SK-N-DZ (cell line): ENCODE measurements around the gene NKX2-4. TPM values are rescaled to one million over a fixed set of nuclear protein-coding genes. Genes with fewer than 3 reads are reported as not detected.
"Not testable (repeated sequence)": the region's sequence is repeated elsewhere in the genome, so short reads cannot be mapped to it uniquely, and the experiment has no call there.

Experiments used
- DNase-seq: peaks from one replicate; pipeline ENCODE4 v3.0.0-alpha.2; 2015; ENCODE audit warnings: low spot score
- polyA plus RNA-seq, 2 experiments: library from polyadenylated mRNA; depleted of rRNA; stranded (reverse); fragments of >200 nt; gene quantifications; 2 replicates each; pipeline ENCODE4 v1.2.3, GENCODE V29; 2014

The NKX2-4 gene
- polyA plus RNA-seq (2014; cell fraction: cytosol; rRNA removed): 5.4 and 5.5 TPM in 2 replicates
- polyA plus RNA-seq (2014; cell fraction: nucleus; rRNA removed): 2.4 and 2.6 TPM in 2 replicates

DNA sequence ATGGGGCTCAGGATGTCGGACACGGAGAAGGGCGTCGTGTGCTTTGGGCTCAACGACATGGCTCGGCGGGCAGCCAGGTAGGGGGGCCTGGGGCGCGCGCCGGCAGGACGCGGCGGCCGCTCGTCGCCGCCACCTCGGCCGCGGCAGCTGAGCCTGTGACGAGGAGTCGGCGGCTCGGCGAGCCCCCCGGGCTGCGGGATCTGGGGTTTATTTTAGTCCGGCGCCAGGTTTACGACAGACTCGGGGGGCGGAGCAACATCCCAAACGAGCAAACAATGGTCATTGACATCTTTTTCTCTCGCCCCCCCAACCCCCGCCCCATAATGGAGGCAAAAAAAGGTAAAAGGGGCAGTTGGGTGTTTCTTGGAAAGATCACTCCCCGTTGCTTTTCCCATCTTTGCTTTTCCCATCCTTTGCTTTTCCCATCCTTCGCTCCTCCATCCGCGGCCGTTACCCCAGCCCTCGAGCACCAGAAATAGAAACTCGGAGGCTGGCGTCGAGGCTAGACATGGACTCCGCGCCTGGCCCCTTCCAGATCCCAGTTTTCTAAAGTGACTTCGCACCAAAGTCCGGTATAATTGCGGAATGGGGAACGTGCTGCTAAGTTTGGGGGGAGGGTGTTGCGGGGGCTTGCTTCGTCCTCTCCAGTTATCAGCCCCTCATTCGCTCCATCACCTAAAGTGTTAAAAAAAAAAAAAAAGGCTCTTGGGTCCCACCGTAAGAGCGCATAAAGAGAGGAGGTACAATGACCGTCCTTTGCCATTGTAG, at the start of gene NKX2-4:
TSS of gene NKX2-4 (minus strand) at position 186 of the 768 bp plus-strand sequence. CDS start at position 59, 127 bp downstream.
- no peak for DNase-seq

DNA sequence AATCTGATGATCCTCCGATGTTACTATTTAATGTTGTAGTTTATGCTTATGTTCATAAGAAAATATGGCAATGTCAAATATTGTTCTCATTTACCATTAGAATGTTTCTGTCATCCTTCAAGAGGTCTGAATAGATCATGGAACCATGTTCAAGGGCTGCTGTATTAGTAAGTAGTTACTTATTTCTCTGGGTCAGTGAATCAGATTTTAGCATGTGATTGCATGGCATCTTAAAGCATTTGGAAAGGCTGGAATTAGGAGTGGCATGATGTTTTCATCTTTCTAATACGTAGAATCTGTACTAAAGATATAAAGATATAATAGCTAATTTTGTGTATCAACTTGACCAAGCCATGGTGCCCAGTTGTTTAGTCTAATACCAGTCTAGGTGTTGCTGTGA, 40.5 kb upstream of the NKX2-4 start:
- DNase-seq: no peak

DNA sequence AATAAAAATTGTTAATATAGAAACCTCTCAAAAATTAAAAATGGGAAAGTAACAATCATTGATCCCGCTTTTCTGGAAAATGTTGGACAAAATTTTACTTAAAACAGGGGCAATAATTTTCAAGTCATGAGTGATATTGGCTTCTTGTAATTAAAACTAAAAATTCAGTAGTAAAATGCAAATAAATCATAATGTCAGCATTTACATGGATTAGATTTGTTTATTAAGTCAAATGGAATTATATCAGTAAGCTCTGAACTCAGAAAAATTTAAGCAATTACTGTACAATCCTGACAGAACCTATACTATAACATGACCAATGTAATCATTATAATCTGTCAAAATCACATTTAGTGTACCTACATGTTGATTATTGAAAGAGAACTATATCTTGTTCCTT, 39.9 kb upstream of the NKX2-4 start:
- no peak for DNase-seq

DNA sequence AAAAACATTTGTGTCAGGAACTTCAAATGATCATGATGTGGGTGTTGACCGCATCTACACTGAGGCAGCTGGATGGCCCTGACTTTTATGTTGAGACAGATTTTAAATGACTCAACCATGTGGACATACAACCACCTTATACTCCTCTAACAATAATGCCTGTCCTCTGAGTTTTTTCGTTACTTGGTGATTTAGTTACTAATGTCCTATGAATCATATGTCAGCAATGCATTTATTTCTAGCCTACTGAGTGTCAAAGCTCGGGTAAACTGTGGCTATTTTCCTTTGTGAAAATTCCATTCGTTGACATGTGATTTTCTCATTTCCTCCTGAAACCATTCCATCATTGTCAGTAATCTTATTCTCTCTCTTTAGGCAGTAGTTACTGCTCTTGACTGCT, 38.9 kb upstream of the NKX2-4 start:
- no peak for DNase-seq

DNA sequence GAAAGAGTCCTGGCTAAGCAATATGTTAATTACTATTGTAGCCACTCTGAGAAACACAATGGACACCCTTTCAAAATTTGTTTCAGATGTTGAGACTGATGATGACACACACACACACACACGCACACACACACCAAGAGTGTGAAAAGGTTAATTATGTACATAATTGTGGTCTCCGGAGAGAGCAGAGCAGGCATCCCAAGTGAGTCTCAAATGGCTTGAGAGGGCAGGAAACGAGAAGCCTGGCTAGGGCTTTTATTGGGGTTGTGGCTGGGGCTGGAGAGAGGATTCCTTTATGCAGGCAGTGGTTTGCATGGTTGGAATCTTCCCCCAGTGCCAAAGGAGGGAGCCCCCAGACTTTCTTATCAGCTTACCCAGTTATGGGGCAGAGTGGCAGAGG, 38.2 kb upstream of the NKX2-4 start:
- DNase-seq: no peak

DNA sequence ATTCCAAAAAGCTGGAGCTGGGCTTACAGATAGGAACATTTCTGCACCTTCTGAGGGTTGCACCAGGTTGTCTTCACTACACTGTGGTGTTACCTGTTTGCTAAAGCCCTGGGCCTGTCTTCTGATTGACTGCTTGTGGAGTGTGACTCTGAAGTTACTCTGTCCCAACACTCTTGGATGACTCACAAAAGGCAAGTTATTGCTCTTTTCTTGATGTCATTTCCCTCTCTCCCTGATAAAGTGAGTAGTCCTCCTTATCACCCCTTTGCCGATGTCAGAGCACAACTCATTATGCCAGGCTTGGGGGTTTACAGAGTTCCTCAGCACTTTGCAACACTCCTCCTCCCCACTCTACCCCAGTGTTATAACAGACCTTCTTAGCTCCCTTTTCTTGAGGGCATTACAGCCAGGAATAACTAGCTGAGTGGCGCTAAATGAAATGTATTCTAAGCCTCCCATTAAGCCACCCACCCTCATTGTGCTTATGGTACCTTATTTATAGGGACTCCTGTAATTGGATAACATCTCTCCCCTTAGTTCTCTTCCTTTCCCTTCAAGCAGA, 36.1 kb upstream of the NKX2-4 start:
- DNase-seq: no peak

DNA sequence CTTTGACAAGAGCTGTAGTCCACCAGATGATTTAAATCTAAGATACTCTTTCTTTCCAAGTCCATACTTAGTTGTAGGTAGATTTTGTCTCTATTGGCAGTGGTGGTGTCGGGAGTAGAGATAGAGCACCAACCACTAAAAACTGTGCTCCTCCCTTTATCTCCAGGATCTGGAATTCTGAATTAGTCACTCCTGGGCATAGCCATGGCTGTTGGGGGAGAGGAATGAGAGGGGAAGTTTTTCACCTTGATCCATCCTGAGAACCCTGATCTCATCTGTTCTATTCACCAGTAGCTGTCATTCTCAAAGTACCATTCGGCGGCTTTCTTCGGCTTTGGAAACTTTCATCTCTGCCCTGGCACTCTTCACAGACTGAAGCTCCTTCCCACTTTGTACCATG, 35.6 kb upstream of the NKX2-4 start:
- DNase-seq: no peak

DNA sequence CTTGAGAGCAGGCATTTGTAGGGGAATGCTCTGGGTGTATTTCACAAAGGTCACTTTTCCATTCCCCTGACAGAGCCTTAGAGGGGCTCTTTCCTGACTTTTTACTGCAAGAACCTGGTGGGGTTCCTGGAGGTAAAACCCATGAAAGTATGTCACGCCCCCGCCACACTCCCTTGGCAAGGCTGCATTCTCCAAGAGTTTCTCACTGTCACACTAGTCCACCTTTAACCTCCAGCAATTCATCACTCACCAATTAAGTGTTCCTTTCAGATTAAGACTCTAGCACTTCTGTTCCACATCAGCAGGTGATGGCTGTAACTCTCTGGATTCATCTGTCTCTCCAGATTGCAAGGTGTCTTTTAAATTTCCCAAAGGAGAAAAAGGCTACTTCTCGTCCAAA, 32.7 kb upstream of the NKX2-4 start:
- no peak for DNase-seq

DNA sequence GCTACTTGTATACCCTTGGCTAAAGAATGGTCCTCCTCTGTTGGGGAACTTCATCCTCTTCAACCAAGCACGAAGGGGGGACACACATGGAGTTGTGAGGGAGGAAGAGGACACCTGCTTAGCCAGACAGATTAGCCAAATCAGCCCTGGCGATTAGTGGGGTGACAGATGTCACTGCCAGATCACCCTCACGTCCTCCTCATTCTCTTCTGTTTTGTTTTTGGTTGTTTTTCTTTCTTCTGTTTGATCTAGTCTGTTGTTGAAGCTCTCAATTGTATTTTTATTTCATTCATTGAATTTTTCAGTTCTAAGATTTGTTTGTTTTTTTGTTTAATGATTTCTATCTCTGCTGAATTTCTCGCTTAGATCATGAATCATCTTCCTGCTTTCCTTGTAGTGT, 27.5 kb upstream of the NKX2-4 start:
- DNase-seq: no peak

DNA sequence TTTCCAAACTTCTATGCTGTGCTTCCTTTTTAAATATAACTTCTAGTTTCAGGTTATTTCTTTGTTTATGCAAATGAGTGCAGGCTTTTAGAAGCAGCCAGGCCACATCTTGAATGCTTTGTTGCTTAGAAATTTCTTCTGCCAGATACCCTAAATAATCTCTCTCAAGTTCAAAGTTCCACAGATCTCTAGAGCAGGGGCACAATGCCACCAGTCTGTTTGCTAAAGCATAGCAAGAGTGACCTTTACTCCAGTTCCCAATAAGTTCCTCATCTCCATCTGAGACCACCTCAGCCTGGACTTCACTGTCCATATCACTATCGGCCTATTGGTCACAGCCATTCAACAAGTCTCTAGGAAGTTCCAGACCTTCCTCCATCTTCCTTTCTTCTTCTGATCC, 26.4 kb upstream of the NKX2-4 start:
- not testable (repeated sequence) for DNase-seq

DNA sequence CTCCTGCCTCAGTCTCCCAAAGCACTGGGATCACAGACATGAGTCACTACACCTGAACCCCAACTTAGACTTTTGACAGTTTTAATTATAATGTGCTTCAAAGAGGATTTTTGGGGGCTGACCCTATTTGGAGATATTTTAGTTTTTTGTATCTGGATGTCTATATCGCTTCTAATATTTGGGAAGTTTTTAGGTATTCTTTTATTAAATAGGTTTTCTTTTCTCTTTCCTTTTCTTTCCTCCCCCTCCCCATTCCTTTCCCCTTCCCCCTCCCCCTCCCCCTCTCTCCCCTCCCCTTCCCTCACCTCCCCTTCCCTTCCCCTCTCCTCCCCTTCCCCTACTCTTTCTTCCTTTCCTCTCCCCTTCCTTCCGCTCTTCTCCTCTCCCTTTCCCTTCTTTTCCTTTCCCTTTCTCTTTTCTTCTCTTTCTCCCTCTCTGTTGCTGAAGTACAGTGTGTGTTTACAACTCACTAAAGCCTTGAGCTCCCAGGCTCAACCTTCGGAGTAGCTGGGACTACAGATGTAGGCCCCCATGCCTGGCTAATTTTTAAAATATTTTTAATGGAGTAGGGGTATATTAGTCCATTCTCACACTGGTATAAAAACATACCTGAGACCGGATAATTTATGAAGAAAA, 24.4 kb upstream of the NKX2-4 start:
- DNase-seq: no peak

DNA sequence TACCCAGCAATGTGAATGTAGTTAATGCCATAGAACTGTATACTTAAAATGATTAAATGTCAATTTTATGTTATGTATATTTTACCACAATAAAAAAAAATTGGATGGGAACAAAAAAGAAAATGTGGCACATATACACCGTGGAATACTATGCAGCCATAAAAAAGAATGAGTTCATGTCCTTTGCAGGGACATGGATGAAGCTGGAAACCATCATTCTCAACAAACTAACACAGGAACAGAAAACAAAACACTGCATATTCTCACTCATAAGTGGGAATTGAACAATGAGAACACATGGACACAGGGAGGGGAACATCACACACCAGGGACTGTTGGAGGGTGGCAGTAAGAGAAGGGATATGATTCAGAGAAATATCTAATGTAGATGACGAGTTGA, 21.8 kb upstream of the NKX2-4 start:
- DNase-seq: not testable (repeated sequence)

DNA sequence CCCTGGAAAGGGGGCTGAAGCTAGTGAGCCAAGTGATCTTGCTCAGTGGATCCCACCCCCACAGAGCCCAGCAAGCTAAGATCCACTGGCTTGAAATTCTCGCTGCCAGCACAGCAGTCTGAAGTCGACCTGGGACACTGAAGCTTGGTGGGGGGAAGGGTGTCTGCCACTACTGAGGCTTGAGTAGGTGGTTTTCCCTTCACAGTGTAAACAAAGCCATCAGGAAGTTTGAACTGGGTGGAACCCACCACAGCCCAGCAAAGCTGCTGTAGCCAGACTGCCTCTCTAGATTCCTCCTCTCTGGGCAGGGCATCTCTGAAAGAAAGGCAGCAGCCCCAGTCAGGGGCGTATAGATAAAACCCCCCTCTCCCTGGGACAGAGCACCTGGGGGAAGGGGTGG, 16.7 kb upstream of the NKX2-4 start:
- DNase-seq: not testable (repeated sequence)

DNA sequence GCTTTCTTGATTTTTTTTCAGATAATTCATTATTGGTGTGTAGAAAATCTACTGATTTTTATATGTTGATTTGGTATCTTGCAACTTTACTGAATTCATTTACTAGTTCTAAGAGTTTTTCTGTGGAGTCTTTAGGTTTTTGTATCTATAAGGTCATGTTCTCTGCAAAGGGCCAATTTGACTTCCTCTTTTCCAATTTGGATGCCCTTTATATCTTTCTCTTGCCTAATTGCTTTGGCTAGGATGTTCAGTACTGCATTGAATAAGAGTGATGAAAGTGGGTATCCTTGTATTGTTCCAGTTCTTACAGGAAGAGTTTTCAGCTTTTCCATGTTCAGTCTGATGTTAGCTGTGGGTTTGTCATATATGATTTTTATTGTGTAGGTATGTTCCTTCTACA, 14.4 kb upstream of the NKX2-4 start:
- DNase-seq: no peak

DNA sequence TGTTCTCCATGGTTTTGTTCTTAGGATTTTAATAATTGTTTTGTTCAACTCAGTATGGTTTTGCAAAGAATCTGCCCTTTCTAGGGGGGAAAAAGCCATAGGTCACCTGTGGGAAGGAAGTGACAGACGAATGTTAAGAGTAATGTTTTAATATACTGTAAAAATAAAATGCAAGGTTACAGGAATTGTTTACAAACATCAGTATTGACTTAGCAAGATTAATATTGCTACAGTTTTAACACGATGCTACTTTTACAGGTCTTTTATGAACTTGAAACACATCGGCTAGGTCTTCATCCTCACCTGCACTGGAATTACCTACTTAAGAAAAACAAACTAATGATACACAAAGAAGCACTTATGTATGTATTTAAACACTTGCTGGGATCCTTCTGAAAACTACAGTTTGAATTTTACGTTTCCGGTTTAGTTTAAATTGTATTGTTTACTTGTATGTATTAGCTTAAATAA, 1.7 kb upstream of the NKX2-4 start:
- DNase-seq: no peak

DNA sequence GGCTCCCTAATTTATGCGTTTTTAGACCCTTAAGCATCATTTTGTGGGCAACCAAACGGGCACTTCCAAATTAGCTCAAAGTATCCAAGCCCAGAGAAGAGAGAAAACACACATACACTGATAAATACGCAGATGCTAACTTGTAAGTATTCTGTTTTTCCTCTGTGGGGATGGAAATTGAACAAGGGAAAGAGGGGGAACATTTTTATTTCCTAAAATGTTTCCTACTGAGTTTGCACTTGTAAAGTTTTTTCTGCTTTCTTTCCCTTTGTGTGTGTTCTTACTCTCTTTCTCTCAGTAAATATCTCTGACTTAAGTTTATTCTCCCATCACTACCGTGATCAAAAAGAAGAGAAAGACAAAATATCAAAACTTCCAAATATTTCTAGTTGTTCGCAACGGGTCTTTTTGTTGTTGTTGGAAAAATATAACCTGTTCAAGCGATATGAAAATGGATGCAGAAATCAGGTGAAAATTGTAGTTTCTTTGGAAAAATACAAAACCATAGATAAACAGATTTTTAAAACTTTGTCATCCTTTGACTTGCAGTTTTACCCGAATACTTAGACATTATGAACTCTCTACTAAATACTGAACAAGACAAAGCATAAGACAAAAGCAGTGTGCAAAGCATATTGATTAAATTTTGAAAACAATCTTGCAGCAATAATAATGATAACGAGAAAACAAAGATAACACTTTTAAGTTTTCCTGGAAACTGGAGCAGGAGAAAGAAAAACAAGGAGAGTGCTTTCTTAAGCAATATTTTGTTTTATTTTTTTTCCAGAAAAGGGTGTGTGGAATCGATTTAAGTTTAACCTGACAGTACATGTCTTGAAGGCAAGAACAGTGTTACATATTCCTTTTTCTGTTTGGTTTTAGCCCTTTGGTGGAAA, 1.0 kb upstream of the NKX2-4 start:
- DNase-seq: no peak

DNA sequence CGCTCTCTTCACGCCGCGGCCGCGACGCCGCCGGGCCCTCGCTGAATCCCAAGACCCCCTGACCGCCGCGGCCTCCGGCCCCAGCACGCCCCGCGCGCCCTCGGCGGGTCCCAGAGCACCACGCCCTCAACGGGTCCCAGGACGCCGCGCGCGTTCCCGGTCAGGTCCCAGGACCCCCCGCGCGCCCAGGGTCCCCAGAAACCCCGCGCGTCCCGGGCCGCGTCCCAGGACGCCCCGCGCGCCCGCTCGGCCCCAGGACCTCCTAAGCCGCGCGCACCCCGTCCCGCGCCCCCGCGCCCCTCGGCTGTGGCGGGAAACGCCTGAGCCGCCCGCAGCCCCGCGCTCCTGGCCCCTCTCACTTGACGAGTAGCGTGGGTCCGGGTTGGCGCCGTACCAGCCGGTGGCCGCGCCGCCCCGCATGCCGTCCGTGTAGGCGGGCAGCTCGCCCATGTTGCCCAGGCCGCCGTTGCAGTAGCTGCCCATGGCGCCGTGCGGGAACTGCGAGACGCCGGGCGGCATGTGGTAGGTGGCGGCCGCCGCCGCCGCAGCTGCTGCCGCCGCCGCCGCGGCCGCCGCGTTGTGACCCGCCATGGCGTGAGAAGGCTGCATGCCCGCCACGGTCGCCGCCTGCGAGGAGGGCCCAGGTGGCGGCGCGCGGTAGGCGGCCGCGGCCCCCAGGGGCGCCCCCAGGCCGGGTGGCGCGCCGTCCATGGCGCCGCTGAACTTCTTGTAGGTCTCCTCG, 556 bp downstream of the NKX2-4 start:
- DNase-seq: no peak

DNA sequence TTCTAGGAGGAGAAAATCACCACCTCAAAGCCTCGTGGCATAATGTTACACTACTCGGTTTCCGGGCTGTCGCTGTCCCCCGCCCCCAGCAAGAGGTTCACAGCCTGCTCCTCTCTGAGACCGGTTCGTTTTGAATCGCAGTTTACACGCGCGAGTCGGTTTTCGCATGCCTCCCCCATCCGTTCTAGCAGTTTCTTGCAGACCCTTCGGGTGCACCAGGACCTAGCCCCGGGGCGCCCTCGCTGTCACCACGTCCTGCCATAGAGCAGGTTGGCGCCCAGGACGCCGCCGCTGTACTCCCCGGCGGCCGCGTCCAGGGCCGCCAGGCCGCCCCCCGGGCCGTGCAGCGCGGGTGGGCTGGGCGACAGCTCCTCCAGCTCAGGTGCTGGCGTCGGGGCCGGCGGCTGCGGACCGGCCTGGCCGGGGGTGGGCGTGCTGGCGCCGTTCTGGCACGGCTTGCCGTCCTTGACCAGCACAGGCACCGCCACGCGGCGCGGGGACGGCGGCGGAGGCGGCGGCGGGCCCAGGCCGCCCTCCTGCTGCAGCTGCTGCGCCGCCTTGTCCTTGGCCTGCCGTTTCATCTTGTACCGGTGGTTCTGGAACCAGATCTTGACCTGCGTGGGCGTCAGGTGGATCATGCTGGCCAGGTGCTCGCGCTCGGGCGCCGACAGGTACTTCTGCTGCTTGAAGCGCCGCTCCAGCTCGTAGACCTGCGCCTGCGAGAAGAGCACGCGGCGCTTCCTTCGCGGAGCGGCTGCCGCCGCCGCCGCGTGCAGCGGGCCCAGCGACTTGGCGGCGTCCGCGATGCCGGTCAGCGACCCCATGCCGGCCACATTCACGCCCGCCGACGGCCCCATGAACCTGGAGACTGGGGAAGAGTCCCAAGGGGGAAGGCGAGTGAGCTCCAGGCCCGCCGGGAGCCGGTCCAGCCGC, 1.4 kb downstream of the NKX2-4 start:
- peak; percentile 47 for DNase-seq

DNA sequence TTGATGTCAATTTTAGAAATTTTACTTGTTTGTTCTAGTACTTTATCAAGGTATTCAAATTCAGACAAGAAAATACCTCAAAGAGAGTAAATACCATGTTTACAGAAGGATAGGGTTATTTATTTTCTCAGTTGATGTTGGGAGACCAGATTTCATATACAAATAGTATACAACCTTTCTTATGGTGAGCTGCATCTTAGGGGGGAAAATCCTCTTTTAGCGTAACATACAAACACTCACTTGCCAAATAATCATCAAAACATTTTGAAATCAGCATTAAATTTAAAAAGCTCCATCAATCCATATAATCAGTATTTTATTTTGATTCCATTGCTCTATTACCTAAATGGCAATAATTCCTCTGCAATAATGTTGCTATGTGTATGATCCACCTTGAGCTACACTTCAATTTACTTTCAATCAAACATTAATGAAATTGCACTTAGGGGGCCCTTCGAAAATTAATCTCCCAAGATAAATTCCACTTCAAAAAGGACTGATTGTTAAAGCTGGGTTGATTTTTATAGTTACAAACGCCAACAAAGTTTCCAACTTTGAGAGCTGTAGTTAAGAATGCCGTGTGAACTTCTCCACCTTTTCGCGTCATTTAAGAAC, 2.2 kb downstream of the NKX2-4 start:
- no peak for DNase-seq
